ENCODE measurements around the gene UBE2E2. TPM values are rescaled to one million over a fixed set of nuclear protein-coding genes. Genes with fewer than 3 reads are reported as not detected.

The UBE2E2 gene
- total RNA-seq, 1 donor from 2014 or later = 32.5 TPM

DNA sequence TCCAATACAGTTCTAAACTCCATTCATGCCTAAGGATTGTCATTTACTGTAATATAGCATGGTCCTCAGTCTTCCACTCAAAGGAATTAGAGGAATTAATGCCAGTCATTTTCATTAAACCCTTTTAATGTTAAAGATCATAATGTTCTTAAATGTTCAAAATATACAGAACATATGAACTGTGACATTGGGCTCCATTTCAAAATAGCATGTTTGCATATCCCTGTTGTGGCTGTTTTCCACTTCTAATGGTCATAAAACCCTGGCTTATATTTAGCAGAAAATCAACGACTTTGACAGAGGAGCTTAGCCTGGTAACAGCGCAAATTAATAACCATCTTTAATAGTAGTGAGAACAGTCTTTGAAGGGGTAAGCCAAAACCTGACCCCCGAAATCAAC is 260.7 kb downstream of the UBE2E2 start:
- Mint-ChIP-seq H3K36me3 (ENCODE audit: insufficient read depth) (no peaks in the 10 kb centered on the region), H3K4me1 (ENCODE audit: low read depth) (no peaks in the 10 kb centered on the region), H3K27me3 (no peaks in the 10 kb centered on the region), H3K4me3 (ENCODE audit: low read depth) (no peak overlapping the region), H3K27ac (no peak overlapping the region), H3K9me3 (ENCODE audit: low read depth) (no peaks in the 10 kb centered on the region)
- DNase-seq (ENCODE audit: low spot score, unreplicated experiment) = no peak
- TF ChIP-seq, protein P1, sequence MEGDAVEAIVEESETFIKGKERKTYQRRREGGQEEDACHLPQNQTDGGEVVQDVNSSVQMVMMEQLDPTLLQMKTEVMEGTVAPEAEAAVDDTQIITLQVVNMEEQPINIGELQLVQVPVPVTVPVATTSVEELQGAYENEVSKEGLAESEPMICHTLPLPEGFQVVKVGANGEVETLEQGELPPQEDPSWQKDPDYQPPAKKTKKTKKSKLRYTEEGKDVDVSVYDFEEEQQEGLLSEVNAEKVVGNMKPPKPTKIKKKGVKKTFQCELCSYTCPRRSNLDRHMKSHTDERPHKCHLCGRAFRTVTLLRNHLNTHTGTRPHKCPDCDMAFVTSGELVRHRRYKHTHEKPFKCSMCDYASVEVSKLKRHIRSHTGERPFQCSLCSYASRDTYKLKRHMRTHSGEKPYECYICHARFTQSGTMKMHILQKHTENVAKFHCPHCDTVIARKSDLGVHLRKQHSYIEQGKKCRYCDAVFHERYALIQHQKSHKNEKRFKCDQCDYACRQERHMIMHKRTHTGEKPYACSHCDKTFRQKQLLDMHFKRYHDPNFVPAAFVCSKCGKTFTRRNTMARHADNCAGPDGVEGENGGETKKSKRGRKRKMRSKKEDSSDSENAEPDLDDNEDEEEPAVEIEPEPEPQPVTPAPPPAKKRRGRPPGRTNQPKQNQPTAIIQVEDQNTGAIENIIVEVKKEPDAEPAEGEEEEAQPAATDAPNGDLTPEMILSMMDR (IDR thresholded peaks at IDR 0.05; ENCODE audit: unreplicated experiment) = no peak

DNA sequence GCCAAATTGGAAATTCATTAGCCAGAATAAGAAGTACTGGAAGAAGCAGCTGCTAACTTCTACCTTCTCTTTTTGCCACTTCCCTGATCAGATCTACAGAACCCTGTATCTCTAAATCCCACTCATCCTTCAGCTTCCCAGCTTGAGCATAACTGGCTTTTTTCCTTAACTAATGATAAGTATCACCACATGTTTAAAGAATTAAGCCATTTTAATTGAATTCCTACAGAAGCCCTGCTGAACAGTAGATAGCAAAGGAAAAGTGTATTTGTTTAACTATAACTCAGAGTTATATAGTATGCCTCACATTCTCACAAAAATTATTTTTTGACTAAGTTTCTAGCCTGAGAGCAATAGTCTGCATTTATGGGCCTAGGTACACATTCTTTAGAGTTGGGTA is 262.4 kb downstream of the UBE2E2 start:
- no peaks in the 10 kb centered on the region for H3K9me3 Mint-ChIP-seq (ENCODE audit: low read depth)
- TF ChIP-seq, protein P1 (IDR thresholded peaks at IDR 0.05; ENCODE audit: unreplicated experiment) = no peak
- no peaks in the 10 kb centered on the region for H3K27me3 Mint-ChIP-seq
- DNase-seq (ENCODE audit: low spot score, unreplicated experiment) = no peak
- H3K27ac Mint-ChIP-seq = no peak overlapping the region
- H3K36me3 Mint-ChIP-seq (ENCODE audit: insufficient read depth) = no peaks in the 10 kb centered on the region
- H3K4me1 Mint-ChIP-seq (ENCODE audit: low read depth) = no peaks in the 10 kb centered on the region
- no peak overlapping the region for H3K4me3 Mint-ChIP-seq (ENCODE audit: low read depth)

- Mint-ChIP-seq H3K4me1 (ENCODE audit: low read depth) (no peaks in the 10 kb centered on the region), H3K27me3 (no peaks in the 10 kb centered on the region), H3K9me3 (ENCODE audit: low read depth) (no peaks in the 10 kb centered on the region), H3K4me3 (ENCODE audit: low read depth) (no peak overlapping the region), H3K36me3 (ENCODE audit: insufficient read depth) (no peaks in the 10 kb centered on the region), H3K27ac (no peak overlapping the region)
- TF ChIP-seq, protein P1 (IDR thresholded peaks at IDR 0.05; ENCODE audit: unreplicated experiment) = no peak
- no peak for DNase-seq (ENCODE audit: low spot score, unreplicated experiment)
Measured at GRCh38 chr3:23468203-23468602, 265.1 kb downstream of the UBE2E2 start.

DNA sequence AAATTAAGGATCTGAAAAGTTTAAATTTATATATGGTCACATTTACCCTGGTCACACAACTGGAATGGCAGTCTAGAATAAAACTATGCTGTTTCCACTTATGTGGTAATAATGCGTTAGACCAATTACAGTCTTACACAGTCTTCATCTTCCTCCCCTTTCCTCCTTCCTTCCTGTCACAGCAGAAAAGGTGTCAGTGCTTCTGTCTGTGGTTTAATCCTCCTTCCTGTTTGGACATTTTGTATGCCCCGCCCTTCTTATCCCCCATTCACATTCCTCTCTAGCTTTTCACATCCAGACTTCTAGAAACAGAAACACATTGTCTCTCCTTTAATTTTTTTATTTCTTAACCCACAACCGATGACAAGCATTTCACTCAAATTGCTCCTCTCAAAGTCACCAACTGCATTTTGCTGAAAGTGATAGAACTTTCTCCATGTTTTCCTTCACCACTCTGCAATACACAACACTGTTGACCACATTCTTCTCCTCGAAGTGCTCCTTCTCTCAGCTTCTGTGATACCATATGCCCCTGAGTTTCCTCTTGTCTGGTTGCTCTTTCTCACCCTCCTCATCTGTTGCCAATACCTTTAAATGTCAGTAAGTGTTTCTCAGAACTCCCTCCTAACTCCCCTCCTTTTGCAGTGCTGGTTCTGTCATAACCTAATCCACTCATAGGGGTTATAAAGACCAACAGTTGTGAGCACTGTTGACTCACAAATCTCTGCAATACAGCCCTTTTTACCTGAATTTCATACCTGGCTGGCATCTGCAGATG is 271.6 kb downstream of the UBE2E2 start:
- no peak for DNase-seq (ENCODE audit: low spot score, unreplicated experiment)
- Mint-ChIP-seq H3K4me1 (ENCODE audit: low read depth) (peaks cover 1% of the 10 kb centered on the region), H3K27ac (no peak overlapping the region), H3K4me3 (ENCODE audit: low read depth) (no peak overlapping the region), H3K27me3 (no peaks in the 10 kb centered on the region), H3K9me3 (ENCODE audit: low read depth) (peaks cover 8% of the 10 kb centered on the region), H3K36me3 (ENCODE audit: insufficient read depth) (peaks cover 3% of the 10 kb centered on the region)
- TF ChIP-seq, protein P1 (IDR thresholded peaks at IDR 0.05; ENCODE audit: unreplicated experiment) = no peak

- Mint-ChIP-seq H3K4me3 (ENCODE audit: low read depth) (no peak overlapping the region), H3K4me1 (ENCODE audit: low read depth) (peaks cover 1% of the 10 kb centered on the region), H3K36me3 (ENCODE audit: insufficient read depth) (peaks cover 3% of the 10 kb centered on the region), H3K27me3 (no peaks in the 10 kb centered on the region), H3K27ac (no peak overlapping the region), H3K9me3 (ENCODE audit: low read depth) (peaks cover 8% of the 10 kb centered on the region)
- TF ChIP-seq, protein P1 (IDR thresholded peaks at IDR 0.05; ENCODE audit: unreplicated experiment) = no peak
- DNase-seq (ENCODE audit: low spot score, unreplicated experiment) = no peak
Measured at GRCh38 chr3:23475446-23475845, 272.3 kb downstream of the UBE2E2 start.
